Lower lobe of right lung (tissue), 2 donors: ENCODE measurements around the gene CPA4. TPM values are rescaled to one million over a fixed set of nuclear protein-coding genes. Genes with fewer than 3 reads are reported as not detected.

Experiments
- ATAC-seq, 2 donors: fragments of 200-7000 bp; cut with Tn5 transposase; one replicate each; pipeline ENCODE4 v1.9.1; 2020 to 2022; ENCODE audit warnings: mild to moderate bottlenecking in 2 of 2, moderate library complexity in 2 of 2
- DNase-seq: peaks from one replicate; pipeline ENCODE4 v3.0.0-alpha.2; 2020
- H3K27ac ChIP-seq: fragments of 200-600 bp; one replicate; pipeline ENCODE4 v1.8.0; 2022
- H3K27me3 ChIP-seq: fragments of 200-600 bp; one replicate; pipeline ENCODE4 v1.8.0; 2022; ENCODE audit warnings: low read depth
- H3K36me3 ChIP-seq: fragments of 200-600 bp; one replicate; pipeline ENCODE4 v1.8.0; 2022; ENCODE audit warnings: mild to moderate bottlenecking
- H3K4me1 ChIP-seq: fragments of 200-600 bp; one replicate; pipeline ENCODE4 v1.8.0; 2022
- H3K4me3 ChIP-seq: fragments of 200-600 bp; one replicate; pipeline ENCODE4 v1.8.0; 2022; ENCODE audit warnings: mild to moderate bottlenecking
- H3K9me3 ChIP-seq: fragments of 200-600 bp; one replicate; pipeline ENCODE4 v1.8.0; 2022
- intact Hi-C: fragments of 100-400 bp; cut with DNase I; formaldehyde crosslinking; loops from one replicate; pipeline ENCODE4 v1.11.0; 2022
- total RNA-seq: library from RNA; stranded (reverse); fragmentation: NEBNext Ultra II Directional; extraction: Animal tissue kit (Norgen Biotek cat#: 25700); gene quantifications from one replicate; pipeline ENCODE4 v1.2.1, GENCODE V29; 2021
- TF ChIP-seq, protein P1 (sequence below): fragments of 200-600 bp; IDR thresholded peaks from one replicate; pipeline ENCODE4 v1.8.0; 2022; ENCODE audit warnings: antibody characterized with exemption, mild to moderate bottlenecking
- donor health status: DM: no; HTN: yes; CAD: no; lungs with severe emphysema.

The CPA4 gene
- total RNA-seq, 1 donor from 2014 or later: not detected

DNA sequence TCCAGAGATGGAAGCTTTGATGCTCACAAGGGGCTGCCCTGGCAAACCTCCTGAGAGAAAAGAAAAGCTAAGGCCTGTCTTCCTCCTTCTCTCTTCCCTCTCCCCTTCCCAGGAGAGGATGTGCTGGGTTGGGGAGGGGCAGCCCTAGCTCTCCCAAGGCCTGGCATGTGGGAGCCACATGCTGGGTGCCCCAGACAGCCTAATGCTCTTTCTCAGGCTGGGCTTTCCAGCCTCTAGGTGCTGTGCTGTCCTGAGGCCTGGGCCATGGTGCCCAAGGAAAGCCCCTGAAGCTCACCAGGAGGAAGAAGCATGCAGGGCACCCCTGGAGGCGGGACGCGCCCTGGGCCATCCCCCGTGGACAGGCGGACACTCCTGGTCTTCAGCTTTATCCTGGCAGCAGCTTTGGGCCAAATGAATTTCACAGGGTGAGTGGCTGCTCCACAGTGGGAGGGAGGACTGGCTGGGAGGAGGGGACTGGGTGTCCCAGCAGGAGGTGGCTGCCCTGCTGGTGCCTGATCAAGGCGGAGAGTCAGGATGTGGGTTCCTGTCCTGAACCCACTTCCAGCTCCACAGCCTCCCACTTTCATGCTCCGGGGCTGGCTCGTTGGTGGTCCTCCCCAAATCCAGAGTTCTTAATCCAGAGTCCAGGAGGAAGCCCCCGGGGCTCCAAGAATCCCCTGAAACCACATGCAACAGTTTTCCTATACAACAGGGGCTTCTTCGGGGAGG is 53.4 kb downstream of the CPA4 start:
- no peak for ATAC-seq
- H3K4me1 ChIP-seq: peaks cover 8% of the 10 kb centered on the region
- H3K4me3 ChIP-seq: no peak overlapping the region
- H3K27me3 ChIP-seq: peaks cover 5% of the 10 kb centered on the region
- no peaks in the 10 kb centered on the region for H3K9me3 ChIP-seq
- no peak overlapping the region for H3K27ac ChIP-seq
- intact Hi-C loops: no loop called here
- H3K36me3 ChIP-seq: no peaks in the 10 kb centered on the region
- TF ChIP-seq, protein P1, sequence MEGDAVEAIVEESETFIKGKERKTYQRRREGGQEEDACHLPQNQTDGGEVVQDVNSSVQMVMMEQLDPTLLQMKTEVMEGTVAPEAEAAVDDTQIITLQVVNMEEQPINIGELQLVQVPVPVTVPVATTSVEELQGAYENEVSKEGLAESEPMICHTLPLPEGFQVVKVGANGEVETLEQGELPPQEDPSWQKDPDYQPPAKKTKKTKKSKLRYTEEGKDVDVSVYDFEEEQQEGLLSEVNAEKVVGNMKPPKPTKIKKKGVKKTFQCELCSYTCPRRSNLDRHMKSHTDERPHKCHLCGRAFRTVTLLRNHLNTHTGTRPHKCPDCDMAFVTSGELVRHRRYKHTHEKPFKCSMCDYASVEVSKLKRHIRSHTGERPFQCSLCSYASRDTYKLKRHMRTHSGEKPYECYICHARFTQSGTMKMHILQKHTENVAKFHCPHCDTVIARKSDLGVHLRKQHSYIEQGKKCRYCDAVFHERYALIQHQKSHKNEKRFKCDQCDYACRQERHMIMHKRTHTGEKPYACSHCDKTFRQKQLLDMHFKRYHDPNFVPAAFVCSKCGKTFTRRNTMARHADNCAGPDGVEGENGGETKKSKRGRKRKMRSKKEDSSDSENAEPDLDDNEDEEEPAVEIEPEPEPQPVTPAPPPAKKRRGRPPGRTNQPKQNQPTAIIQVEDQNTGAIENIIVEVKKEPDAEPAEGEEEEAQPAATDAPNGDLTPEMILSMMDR: no peak
- no peak for DNase-seq

DNA sequence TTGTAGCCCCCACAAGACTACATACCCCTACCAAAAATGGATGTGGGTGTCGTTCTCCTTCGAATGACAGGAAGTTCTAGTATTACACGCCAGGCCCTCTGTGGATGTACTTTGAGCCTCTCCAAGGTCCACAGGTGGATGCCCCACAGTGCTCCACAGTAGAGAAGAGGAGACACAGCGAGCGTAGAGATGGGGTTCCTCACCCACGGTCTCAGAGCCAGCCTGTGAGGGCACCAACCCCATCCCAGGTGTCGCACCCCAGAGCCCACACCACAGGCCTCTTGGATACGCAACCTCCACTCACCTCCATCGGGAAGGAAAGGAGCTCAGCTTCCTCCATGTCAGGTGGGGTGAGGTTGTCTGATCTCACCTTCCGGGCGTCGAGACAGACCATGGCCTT is 54.0 kb downstream of the CPA4 start:
- TF ChIP-seq, protein P1: no peak

DNA sequence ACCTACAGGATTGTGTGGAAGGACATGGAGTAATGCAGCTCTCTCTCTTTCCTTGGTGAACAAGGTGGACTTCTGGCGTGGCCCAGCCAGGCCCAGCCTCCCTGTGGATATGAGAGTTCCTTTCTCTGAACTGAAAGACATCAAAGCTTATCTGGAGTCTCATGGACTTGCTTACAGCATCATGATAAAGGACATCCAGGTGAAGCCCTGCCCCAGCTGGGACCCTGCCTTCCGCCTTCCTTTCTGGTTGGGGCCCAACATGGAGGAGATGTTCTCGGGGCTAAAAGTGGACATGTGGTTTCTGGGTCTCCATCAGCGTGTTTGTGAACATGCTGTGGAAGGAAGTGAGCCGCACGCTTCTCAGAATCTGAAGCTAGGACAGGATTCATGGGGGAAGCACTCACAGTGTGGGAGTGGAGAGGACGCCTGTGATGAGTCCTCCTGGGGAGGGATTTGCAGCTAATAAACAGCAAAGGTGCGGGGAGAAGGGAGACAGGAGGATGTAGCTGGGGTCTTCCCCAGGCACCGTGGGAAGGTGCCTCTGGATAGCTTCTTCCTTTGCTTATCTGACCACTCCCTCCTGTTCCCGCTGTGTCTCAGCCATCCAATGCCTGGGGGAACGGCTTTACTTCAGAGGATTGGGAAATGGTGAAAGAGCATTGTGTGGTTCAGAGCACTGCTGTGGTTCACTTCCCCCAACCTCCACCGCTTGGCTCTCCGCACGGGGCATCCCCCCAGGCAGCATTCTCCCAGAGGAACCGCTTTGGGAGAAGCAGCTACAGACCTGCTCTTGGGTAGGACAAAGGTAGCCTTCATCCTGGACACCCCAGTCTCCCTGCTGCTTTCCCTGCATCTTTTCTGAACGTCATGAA is 57.2 kb downstream of the CPA4 start:
- peaks cover 5% of the 10 kb centered on the region for H3K27me3 ChIP-seq
- no peaks in the 10 kb centered on the region for H3K9me3 ChIP-seq
- peak in 1 of 2 donors; percentile 4 for ATAC-seq
- peak overlapping the region; percentile 61 for H3K27ac ChIP-seq
- intact Hi-C loops: no loop called here
- H3K4me1 ChIP-seq: peaks cover 14% of the 10 kb centered on the region
- TF ChIP-seq, protein P1: no peak
- no peak overlapping the region for H3K4me3 ChIP-seq
- H3K36me3 ChIP-seq: no peaks in the 10 kb centered on the region
- DNase-seq: no peak

More for the DNA sequence above, 54.0 kb downstream of the CPA4 start:
- Histone ChIP-seq H3K27me3 (peaks cover 5% of the 10 kb centered on the region), H3K4me1 (peaks cover 14% of the 10 kb centered on the region), H3K9me3 (no peaks in the 10 kb centered on the region), H3K27ac (no peak overlapping the region), H3K36me3 (no peaks in the 10 kb centered on the region), H3K4me3 (no peak overlapping the region)
- no peak for DNase-seq
- intact Hi-C loops: no loop called here
- no peak for ATAC-seq

DNA sequence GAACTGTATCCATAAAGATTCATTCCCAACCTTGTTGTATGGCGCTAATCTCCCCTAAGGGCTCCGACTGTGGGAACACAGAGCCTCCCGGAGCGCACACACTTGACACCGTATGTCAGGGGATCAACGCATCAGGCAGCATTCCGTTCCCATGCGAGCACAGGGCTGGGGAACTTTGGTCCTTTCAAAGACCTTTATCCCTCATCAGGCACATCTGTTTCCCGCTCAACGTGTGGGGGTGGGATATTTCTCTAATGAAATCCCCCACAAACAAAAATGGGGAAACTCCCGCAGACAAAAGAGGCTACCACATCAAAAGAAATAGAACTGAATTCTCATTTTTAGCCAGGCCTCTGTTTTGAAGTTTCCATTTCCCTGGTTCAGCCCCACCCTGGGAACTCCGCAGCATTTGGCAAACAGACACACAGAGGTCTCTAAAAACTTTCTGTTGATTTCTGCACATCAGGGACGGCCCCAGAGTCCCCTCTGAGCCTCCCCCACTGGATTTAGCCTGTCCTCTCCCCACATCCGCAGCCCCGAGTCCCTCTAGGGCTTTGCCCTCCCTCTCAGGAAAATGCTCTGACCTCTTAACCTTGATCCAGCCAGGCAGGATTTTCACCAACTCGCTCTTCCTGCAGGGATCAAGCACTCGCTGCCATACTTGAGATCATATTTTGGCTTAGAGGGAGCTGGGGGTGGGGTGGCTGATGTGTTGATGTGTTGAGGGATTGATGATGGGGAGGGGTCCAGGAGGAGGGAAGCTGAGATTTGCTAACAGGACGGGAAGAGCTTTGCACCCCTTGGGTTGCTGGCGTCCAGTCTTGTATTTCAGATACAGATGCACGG is 58.2 kb downstream of the CPA4 start:
- Histone ChIP-seq H3K9me3 (no peaks in the 10 kb centered on the region), H3K27ac (peak overlapping the region; percentile 61), H3K4me1 (peaks cover 19% of the 10 kb centered on the region), H3K4me3 (no peak overlapping the region), H3K36me3 (no peaks in the 10 kb centered on the region), H3K27me3 (peaks cover under 1% of the 10 kb centered on the region)
- intact Hi-C loops: no loop called here
- ATAC-seq (no peak), DNase-seq (no peak)
- TF ChIP-seq, protein P1: no peak

DNA sequence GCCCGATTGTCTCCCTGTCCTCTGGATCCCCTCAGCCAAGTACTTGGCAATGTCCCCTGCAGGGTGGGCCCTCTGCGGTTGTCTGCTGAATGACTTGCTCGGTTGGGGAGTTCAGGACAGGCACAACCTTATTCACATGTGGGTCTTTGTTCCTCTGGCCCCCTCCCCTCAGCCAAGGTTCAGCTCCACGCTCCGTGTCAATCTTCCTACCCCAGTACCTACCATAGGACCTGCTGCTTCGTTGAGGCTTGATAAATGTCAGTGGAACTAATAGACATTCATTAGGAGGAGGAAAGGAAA is 58.8 kb downstream of the CPA4 start:
- intact Hi-C loops: no loop called here
- DNase-seq (no peak), ATAC-seq (peak in 1 of 2 donors; percentile 4)
- TF ChIP-seq, protein P1: no peak
- no peak overlapping the region for H3K4me3 ChIP-seq
- H3K27me3 ChIP-seq: no peaks in the 10 kb centered on the region
- peaks cover 23% of the 10 kb centered on the region for H3K4me1 ChIP-seq
- no peaks in the 10 kb centered on the region for H3K36me3 ChIP-seq
- peak overlapping the region; percentile 61 for H3K27ac ChIP-seq
- no peaks in the 10 kb centered on the region for H3K9me3 ChIP-seq
